K562 (cell line): ENCODE results near the gene AIDA. TPM values are rescaled to one million over a fixed set of nuclear protein-coding genes. Genes with fewer than 3 reads are reported as not detected.

ENCODE experiments used
- CHD7 ChIP-seq: fragments of 200-600 bp; sonication (generic); IDR thresholded peaks from one replicate; pipeline ENCODE4 v1.6.1; 2012; ENCODE audit warnings: mild to moderate bottlenecking, low read depth, low read length, inconsistent platforms
- EWSR1 ChIP-seq: fragments of 450-650 bp; IDR thresholded peaks from 2 replicates; pipeline ENCODE4 v1.6.1; 2018; ENCODE audit warnings: borderline replicate concordance, mild to moderate bottlenecking, low read depth, moderate library complexity; ENCODE audit not compliant: partially characterized antibody
- HMBOX1 ChIP-seq: sonication (generic); IDR thresholded peaks from 2 replicates; pipeline ENCODE4 v1.6.1; 2016
- POLR3G ChIP-seq: IDR thresholded peaks from 2 replicates; pipeline ENCODE4 v1.6.1; 2011; ENCODE audit not compliant: insufficient read length, insufficient replicate concordance; ENCODE audit errors: extremely low read depth
- RCOR1 ChIP-seq, 2 experiments: IDR thresholded peaks; 2 replicates each; pipeline ENCODE4 v1.6.1; 2012; ENCODE audit warnings: low read depth in 2 of 2, low read length in 2 of 2, borderline replicate concordance in 1 of 2, improper control_type of control experiment in 1 of 2
- SNRNP70 ChIP-seq: fragments of 200-400 bp; formaldehyde crosslinking; optimal IDR thresholded peaks from 2 replicates; pipeline ENCODE3; 2017; ENCODE audit warnings: low read depth, low read length
- SRSF3 ChIP-seq: fragments of 200-400 bp; formaldehyde crosslinking; IDR thresholded peaks from 2 replicates; pipeline ENCODE4 v1.6.1; 2016; ENCODE audit warnings: mild to moderate bottlenecking, low read length, moderate library complexity; ENCODE audit not compliant: insufficient read depth
- TAF1 ChIP-seq: IDR thresholded peaks from 2 replicates; pipeline ENCODE4 v1.6.1; 2011; ENCODE audit warnings: mild to moderate bottlenecking, low read length, moderate library complexity; ENCODE audit not compliant: insufficient read depth, control insufficient read depth, severe bottlenecking; ENCODE audit errors: extremely low read depth
- YBX1 ChIP-seq: fragments of 450-650 bp; IDR thresholded peaks from 2 replicates; pipeline ENCODE4 v1.7.1; 2016; ENCODE audit warnings: mild to moderate bottlenecking
- ZNF592 ChIP-seq: fragments of 450-650 bp; IDR thresholded peaks from 2 replicates; pipeline ENCODE4 v1.6.1; 2017; ENCODE audit warnings: antibody characterized with exemption, mild to moderate bottlenecking
- polyA plus RNA-seq, 8 experiments: library from polyadenylated mRNA; depleted of rRNA in 4 of 8; stranded (reverse) in 5 of 8; unstranded in 3 of 8; fragments of >200 nt; fragmentation: Nextera tagmentation in 2 of 8; fragmentation: Illumina TruSeq in 1 of 8; extraction: Ambion mirVana in 2 of 8; extraction: Trizol in 1 of 8; gene quantifications; 2 replicates each; pipeline versions ENCODE4 v1.2.1 to v1.2.3, GENCODE V29; 2011 to 2014; ENCODE audit warnings: inconsistent platforms in 1 of 8, missing spikeins in 1 of 8
- total RNA-seq, 7 experiments: library from RNA; depleted of rRNA in 6 of 7; stranded (reverse); fragments of >200 nt in 6 of 7; fragmentation: Illumina TruSeq in 2 of 7; extraction: Trizol in 2 of 7; gene quantifications; 2 replicates each; pipeline versions ENCODE4 v1.2.1 to v1.2.3, GENCODE V29; 2011 to 2021; ENCODE audit warnings: low replicate concordance in 1 of 7

Gene AIDA
- total and polyA plus RNA-seq, 9 of the 15 experiments (the other 6 are each of a cell fraction or from before 2014, with no cell fraction given), result 18.2 to 77.9 (median 24.9) TPM

GRCh38 chr1:222643938-222644635 lies 68.2 kb downstream of the AIDA start (continued):
- no peak for TF ChIP-seq ZNF592
- TF ChIP-seq EWSR1, result no peak
- no peak for TF ChIP-seq CHD7
- no peak for TF ChIP-seq SNRNP70
- no peak for TF ChIP-seq YBX1
- TF ChIP-seq POLR3G, result no peak
- no peak for TF ChIP-seq HMBOX1
- no peak for TF ChIP-seq SRSF3
- TF ChIP-seq RCOR1 (IDR thresholded peaks at IDR 0.05; ENCODE audit: borderline replicate concordance in 1 of 2, low read depth in 2 of 2, low read length in 2 of 2), result no peak; a peak in 1 of 4 replicates
- TF ChIP-seq TAF1, result peak; percentile 91
